HG03060 (cell line): ENCODE measurements around the gene IRAK1.

Experiments used
- ATAC-seq: cut with Tn5 transposase; IDR thresholded peaks from one replicate; pipeline ENCODE4 v1.9.1; 2021; ENCODE audit warnings: low read depth, moderate number of reproducible peaks; ENCODE audit not compliant: unreplicated experiment

Gene IRAK1

GRCh38 chrX:154019633-154020528, at the start of gene IRAK1:
IRAK1 (minus strand) TSS chrX:154019902; CDS start chrX:154019812, 90 bp downstream.
- no peak for ATAC-seq

DNA sequence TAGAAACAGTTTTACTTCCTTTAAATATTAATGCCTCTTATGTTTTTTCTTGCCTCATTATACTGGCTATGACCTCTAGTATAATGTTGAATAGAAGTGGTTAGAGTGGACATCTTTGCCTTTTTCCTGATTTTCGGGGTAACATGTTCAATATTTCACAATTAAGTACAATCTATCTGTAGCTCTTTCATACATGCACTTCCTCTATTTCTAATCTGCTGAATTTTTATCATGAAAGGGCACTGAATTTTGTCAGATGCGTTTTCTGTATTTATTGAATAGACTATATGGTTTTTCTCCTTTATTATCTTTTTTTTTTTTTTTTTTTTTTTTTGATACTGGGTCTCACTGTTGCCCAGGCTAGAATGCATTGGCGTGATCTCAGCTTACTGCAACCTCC, 48.9 kb upstream of the IRAK1 start:
- ATAC-seq: no peak

DNA sequence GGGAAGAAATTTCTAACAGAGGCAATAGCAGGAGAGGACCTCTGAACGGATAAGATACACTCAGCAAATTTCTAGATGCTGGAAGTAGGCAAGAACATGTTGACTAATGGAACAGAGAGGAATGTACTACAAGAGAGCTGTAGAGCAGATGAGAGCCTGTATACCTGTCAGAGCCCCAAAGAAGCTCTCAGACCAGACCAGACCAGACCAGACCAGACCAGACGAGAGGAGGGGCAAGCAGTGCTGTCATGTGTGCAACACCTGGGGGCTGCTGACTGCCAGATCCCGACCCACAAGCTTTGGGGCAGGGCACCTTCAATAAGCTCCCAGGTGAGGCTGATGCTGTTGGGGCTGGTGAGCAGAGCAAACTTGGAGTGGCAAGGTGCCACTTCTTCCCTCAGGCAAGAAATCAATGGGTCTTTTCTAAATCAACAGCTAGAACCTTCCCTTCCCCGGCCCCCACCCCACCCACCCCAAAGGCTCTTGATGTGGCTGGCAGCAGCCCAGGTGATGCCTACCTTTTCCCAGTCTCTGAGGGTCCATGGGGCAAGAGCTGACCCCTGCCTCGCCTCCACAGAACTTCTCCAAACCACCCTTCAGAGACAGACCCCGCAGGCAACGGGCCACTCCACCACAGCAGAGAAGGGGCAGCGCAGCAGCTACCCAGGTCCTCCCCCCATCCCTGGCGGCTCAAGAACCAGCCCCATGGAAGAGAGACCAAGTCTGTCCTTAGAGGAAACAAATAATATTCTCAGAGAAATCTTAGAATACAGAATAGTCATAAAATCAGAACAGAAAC, 45.1 kb upstream of the IRAK1 start:
- no peak for ATAC-seq

GRCh38 chrX:154063234-154063633, 43.5 kb upstream of the IRAK1 start:
- ATAC-seq: no peak

DNA sequence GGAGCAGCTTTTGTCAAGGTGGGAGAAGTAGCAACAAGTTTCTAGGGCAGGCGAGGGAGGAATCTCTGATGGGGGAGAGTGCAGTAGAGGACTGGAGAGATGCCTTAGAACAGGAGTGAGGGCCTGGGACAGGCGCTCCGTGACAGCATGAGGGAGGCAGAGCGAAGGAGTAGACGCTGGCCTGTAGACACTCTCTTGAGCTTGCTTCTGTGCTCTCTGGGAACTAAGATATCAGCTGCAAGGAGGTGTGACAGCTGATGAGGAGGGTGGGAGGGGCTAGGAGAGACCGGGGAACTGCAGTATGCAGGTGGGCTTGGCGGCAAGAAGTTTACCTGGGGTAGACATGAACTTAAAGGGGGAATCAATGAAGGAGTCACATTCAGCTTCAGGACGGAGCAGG, 42.1 kb upstream of the IRAK1 start:
- no peak for ATAC-seq

- ATAC-seq: no peak
Observed at GRCh38 chrX:154059729-154060245, 40.1 kb upstream of the IRAK1 start.

- ATAC-seq: no peak
Observed at GRCh38 chrX:154059231-154059630, 39.5 kb upstream of the IRAK1 start.

- ATAC-seq: no peak
Observed at GRCh38 chrX:154058214-154058997, 38.7 kb upstream of the IRAK1 start.

- ATAC-seq: no peak
Observed at GRCh38 chrX:154057791-154058190, 38.1 kb upstream of the IRAK1 start.

- no peak for ATAC-seq
Observed at GRCh38 chrX:154056770-154057241, 37.1 kb upstream of the IRAK1 start.

DNA sequence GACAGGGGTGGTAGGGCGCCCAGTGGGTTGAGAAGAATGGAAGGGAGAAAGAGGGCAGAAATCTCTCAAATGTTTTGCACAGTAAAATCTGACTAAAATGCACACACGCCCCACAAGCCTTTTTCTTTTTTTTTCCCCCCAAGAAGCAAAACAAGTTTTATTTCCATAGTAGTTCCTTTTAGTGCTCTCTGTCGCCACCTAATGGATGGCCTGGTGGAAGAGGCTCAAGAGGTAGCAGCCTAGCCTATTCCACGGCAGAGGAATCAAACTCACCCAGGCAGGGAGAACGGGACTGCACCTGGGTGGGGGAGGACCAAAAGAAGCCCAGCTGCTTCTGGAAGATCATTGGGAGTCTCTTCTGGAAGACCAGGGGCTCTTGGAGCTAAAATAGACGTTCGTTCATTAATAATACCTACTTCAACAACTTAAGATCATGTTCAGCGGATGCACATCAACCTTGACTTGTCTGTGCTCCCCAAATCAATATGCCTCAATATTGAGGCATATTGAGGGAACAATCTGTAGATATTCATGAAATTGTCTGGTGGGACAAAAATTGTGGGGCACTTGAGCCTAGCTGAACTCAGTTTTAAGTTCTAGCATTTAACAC, 31.6 kb upstream of the IRAK1 start:
- no peak for ATAC-seq

DNA sequence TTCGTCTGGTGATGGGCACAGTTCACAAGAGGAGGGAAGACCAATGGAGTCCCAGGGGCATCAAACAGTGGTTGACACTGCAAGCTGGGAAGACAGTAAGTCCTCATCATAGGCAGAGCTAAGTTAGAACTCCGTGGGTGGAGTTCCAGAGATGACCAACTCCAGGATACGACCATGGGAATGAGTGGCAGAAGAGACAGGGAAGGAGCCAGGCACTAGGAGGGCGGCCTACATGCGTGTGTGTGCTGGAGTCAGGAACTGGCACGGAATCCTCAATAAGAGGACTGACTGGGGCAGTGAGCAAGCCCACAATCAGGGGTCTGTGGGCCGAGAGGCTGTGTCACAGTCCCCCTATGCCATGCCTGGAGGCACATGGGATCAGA, 30.4 kb upstream of the IRAK1 start:
- ATAC-seq: no peak

DNA sequence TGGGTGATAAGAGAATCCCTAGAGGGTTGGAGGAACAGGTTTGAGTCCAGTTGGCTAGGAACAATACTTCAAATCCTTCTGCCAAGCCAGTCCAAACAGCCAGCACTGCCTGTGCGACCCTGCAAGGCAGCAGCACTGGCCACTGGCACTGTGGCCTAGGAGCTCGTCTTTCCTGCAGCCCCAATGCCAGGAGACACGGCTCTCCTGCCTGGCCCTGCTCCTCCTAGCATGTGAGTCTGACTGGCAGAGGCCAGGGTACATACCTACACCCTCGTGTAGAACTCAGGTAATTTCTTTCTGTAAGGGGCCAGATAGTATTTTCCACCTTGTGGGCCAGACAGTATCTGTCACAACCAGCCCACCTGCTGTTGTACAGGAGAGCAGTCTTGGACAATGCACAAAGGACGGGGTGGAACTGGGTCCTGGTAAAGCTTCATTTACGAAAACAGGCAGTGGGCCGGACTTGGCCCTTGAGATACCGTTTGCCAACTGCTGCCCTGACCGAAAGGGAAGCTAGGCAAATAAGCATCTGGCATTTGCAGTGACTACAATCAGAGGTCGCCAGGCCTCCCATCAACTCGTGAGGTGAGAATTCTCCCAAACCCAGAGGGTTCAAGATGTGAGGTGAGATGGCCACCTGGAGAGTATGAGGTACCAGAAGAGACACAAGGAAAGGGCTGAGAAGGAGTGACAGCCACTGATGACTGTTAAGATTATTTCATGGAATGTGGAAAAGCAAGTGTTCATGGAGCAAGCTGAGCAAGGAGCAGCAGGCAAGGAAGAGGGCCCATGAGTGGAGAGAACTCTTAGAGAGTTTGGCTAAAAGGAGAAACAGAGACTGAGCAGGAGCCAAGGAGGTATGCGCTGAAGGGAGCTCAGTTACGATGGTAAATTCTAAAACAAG, 29.8 kb upstream of the IRAK1 start:
- no peak for ATAC-seq

- ATAC-seq: no peak
Observed at GRCh38 chrX:154048398-154048797, 28.7 kb upstream of the IRAK1 start.

GRCh38 chrX:154046940-154047610, 27.4 kb upstream of the IRAK1 start:
- no peak for ATAC-seq

DNA sequence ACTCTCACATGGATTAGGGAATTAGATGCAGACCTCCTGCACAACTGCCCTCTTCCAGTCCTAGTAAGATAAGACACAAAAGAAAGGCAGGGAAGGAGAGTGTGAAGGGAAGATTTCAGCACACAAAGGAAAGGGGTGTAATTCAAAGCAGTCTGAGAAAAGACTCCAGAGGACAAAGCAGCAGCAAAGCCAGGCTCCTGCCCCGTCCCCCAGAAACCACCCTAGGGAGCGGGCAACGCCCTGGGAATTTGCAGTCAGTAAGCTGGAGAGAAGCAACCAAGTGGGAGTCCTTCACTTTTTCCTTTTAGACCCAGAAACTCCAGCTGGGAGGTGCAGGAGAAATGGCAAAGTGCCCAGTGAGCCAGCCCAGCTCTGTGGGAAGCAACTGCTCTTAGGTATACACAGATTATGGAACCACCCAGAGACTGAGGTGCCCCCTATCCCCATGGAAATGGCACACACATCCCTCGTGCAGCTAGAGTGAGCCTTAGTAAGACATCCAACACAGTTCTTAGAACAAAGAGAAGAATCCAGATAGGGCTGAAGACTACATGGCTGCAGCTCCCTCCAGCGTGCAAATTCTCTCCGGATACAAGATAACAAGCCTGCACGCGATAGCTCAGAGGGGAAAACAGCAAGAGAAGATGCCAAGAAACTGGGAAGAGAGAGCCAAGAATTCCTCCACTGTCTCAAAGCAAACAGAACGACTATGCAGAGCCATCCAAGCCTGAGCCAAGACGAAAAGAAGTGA, 26.5 kb upstream of the IRAK1 start:
- no peak for ATAC-seq

- no peak for ATAC-seq
Observed at GRCh38 chrX:154044091-154044490, 24.4 kb upstream of the IRAK1 start.
